Measurements from ENCODE around the gene MYO1H. TPM values are rescaled to one million over a fixed set of nuclear protein-coding genes. Genes with fewer than 3 reads are reported as not detected.

MYO1H gene
- total and polyA plus RNA-seq, 2 of the 8 experiments (the other 6 are each of a cell fraction or from before 2014, with no cell fraction given): 0.03 TPM; not detected in 1

DNA sequence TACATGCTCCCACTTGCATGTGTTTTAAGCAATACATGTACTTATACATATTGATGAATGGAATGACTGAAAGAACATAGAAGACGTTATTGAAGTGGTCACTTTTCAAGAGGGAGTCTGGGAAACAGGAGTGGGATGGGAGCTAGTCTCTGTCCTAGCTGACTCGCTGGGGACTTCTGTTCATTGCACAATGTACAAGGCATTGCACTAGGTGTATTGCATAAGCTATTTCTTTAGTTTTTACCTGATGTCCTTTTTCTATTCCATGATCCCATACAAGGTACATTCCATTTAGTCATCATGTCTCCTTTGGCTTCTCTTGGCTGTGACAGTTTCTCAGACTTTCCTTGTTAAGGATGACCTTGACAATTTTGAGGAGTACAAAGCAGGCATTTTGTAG is 4.0 kb upstream of the MYO1H start:
- 64% methylated on average over 2 of the region's 2 CpGs; no CpG with 5 or more reads in 1 of the 2 experiments for WGBS, 2 experiments (ENCODE audit: extremely low coverage in 1 of 2, insufficient coverage in 1 of 2, insufficient read length in 1 of 2, insufficient replicate concordance in 2 of 2, low coverage in 1 of 2, low lambda C conversion rate in 2 of 2, missing lambda C conversion rate in 1 of 2)

More for the DNA sequence above, 4.0 kb upstream of the MYO1H start:
- Histone ChIP-seq H3K9me3 (ENCODE audit: insufficient read depth in 2 of 2, low read depth in 1 of 2, low read length in 1 of 2) (no peaks in the 10 kb centered on the region), H3K4me2 (ENCODE audit: insufficient read depth in 1 of 2, low read depth in 2 of 2, low read length in 2 of 2) (no peak overlapping the region), H3K23me2 (ENCODE audit: low read depth, low read length) (no peaks in the 10 kb centered on the region), H3K56ac (replicated peaks; ENCODE audit: insufficient read length, low read depth, low read length) (no peak overlapping the region), H3K9ac (replicated peaks in 1 of 4; ENCODE audit: extremely low read depth in 1 of 4, low read depth in 3 of 4, low read length in 3 of 4) (no peak overlapping the region), H3K36me3 (ENCODE audit: control insufficient read depth in 2 of 4, insufficient read depth in 4 of 4, low read length in 3 of 4) (no peaks in the 10 kb centered on the region), H3K27me3 (replicated peaks in 1 of 4; ENCODE audit: control insufficient read depth in 3 of 4, extremely low read depth in 1 of 4, insufficient read depth in 3 of 4, low read length in 3 of 4) (no peaks in the 10 kb centered on the region), H3K18ac (ENCODE audit: extremely low read depth, low read length) (no peak overlapping the region), H3K79me1 (ENCODE audit: low read depth, low read length) (no peaks in the 10 kb centered on the region), H3K23ac (ENCODE audit: insufficient read length) (no peak overlapping the region), H3K79me2 (ENCODE audit: control insufficient read depth in 1 of 2, insufficient read depth in 2 of 2, low read length in 2 of 2) (no peaks in the 10 kb centered on the region), H4K91ac (replicated peaks; ENCODE audit: insufficient read length, low read length) (no peak overlapping the region), H3K4me3 (ENCODE audit: extremely low read depth in 1 of 4, insufficient read depth in 2 of 4, low read depth in 3 of 4, low read length in 4 of 4) (no peak overlapping the region), H3K27ac (ENCODE audit: low read depth, low read length) (no peak overlapping the region), H3K4ac (replicated peaks; ENCODE audit: insufficient read length, low read depth, low read length) (no peak overlapping the region), H2BK20ac (ENCODE audit: low read length) (no peak overlapping the region), H2BK5ac (ENCODE audit: low read depth, low read length) (no peak overlapping the region), H2BK15ac (ENCODE audit: low read length) (no peak overlapping the region), H2AK5ac (ENCODE audit: low read depth, low read length) (no peak overlapping the region), H3K14ac (ENCODE audit: insufficient read length) (no peak overlapping the region), H3K4me1 (replicated peaks in 1 of 4; ENCODE audit: control insufficient read depth in 3 of 4, insufficient read depth in 4 of 4, low read length in 3 of 4) (no peaks in the 10 kb centered on the region), H2AFZ (ENCODE audit: low read length) (no peak overlapping the region), H2BK120ac (replicated peaks; ENCODE audit: low read depth, low read length) (no peak overlapping the region), H2BK12ac (ENCODE audit: low read depth, low read length) (no peak overlapping the region), H4K5ac (ENCODE audit: insufficient read length, low read depth, low read length) (no peak overlapping the region), H4K20me1 (replicated peaks in 1 of 2; ENCODE audit: control insufficient read depth in 1 of 2, insufficient read depth in 2 of 2, low read length in 2 of 2) (no peaks in the 10 kb centered on the region), H4K8ac (ENCODE audit: extremely low read depth, insufficient read depth, low read length) (no peak overlapping the region)
- ChIA-PET CTCF (ENCODE audit: partially characterized antibody) (no interaction called here), POLR2A (ENCODE audit: partially characterized antibody) (no interaction called here)
- DNase-seq (ENCODE audit: low read depth in 1 of 2, low spot score in 2 of 2) (no peak), FAIRE-seq (no peak)
- TF ChIP-seq, protein P1, sequence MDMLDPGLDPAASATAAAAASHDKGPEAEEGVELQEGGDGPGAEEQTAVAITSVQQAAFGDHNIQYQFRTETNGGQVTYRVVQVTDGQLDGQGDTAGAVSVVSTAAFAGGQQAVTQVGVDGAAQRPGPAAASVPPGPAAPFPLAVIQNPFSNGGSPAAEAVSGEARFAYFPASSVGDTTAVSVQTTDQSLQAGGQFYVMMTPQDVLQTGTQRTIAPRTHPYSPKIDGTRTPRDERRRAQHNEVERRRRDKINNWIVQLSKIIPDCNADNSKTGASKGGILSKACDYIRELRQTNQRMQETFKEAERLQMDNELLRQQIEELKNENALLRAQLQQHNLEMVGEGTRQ (IDR thresholded peaks at IDR 0.05; ENCODE audit: low read length): no peak
- no peak for TF ChIP-seq CEBPB (IDR thresholded peaks at IDR 0.05; ENCODE audit: low read depth, low read length)
- TF ChIP-seq SRF (IDR thresholded peaks at IDR 0.05; ENCODE audit: low read depth, low read length): no peak
- no peak for TF ChIP-seq KDM5A (IDR thresholded peaks at IDR 0.05; ENCODE audit: low read length)
- no peak for TF ChIP-seq TAF7 (optimal IDR thresholded peaks at IDR 0.05; ENCODE audit: borderline replicate concordance, low read depth, low read length)
- TF ChIP-seq KDM4A (IDR thresholded peaks at IDR 0.05; ENCODE audit: low read depth, low read length, severe bottlenecking): no peak
- no peak for TF ChIP-seq SUZ12 (IDR thresholded peaks at IDR 0.05; ENCODE audit: low read length)
- TF ChIP-seq RAD21 (IDR thresholded peaks at IDR 0.05 in 1 of 2, conservative IDR thresholded peaks at IDR 0.05 in 1 of 2; ENCODE audit: low read depth in 2 of 2, low read length in 2 of 2): no peak
- TF ChIP-seq CBX5 (IDR thresholded peaks at IDR 0.05; ENCODE audit: low read depth, low read length): no peak
- TF ChIP-seq, protein P2, sequence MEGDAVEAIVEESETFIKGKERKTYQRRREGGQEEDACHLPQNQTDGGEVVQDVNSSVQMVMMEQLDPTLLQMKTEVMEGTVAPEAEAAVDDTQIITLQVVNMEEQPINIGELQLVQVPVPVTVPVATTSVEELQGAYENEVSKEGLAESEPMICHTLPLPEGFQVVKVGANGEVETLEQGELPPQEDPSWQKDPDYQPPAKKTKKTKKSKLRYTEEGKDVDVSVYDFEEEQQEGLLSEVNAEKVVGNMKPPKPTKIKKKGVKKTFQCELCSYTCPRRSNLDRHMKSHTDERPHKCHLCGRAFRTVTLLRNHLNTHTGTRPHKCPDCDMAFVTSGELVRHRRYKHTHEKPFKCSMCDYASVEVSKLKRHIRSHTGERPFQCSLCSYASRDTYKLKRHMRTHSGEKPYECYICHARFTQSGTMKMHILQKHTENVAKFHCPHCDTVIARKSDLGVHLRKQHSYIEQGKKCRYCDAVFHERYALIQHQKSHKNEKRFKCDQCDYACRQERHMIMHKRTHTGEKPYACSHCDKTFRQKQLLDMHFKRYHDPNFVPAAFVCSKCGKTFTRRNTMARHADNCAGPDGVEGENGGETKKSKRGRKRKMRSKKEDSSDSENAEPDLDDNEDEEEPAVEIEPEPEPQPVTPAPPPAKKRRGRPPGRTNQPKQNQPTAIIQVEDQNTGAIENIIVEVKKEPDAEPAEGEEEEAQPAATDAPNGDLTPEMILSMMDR (IDR thresholded peaks at IDR 0.05; ENCODE audit: control extremely low read depth in 1 of 3, insufficient read depth in 1 of 3, low read depth in 1 of 3, low read length in 3 of 3): no peak
- TF ChIP-seq JUN (IDR thresholded peaks at IDR 0.05; ENCODE audit: low read depth, low read length): no peak
